Activated CD8-positive, alpha-beta memory T cell treated with anti-CD3 and anti-CD28 coated beads for 4 hours (primary cell): Measurements from ENCODE around the gene KIFAP3.
"Not testable (repeated sequence)": the region's sequence is repeated elsewhere in the genome, so short reads cannot be mapped to it uniquely, and the experiment has no call there.

ENCODE experiments used
- DNase-seq, 2 donors: peaks; one replicate each; pipeline ENCODE4 v3.0.0-alpha.2; 2020; ENCODE audit warnings: low read depth in 2 of 2

KIFAP3 gene

DNA sequence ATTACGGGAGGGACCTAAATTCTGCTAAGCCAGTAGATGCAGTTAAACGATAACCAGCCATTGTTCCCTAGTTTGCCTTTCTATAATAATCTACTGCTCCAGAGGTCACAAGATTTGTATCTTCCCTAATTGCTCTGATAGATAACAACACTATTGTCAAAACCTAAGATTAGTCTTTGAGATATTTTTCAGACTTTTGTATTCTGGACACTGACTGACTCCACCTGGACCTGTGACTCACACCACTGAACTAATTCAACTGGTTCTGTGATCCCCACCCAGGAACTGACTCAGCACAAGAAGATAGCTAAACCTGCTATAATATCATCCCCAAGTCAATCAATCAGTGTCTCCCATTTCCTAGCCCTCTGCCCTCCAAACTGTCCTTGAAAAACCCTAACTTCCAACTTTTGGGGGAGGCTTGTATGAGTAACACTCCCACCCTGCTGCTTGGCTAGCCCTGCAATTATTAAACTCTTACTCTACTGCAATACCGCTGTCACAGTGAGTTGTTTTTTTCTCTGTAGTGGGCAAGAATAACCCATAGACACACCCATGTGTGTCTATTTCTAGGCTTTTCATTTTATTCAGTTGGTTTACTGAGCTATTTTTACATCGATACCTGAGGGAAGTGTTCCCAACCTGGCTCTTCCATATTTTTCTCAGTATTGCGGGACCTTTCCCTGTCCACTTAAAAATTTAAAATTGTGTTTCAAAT is 11.2 kb downstream of the KIFAP3 start:
- DNase-seq, result no peak

- not testable (repeated sequence) for DNase-seq
Observed at GRCh38 chr1:170061676-170062075, 12.8 kb downstream of the KIFAP3 start.

- DNase-seq, result not testable (repeated sequence)
Observed at GRCh38 chr1:170060015-170060520, 14.4 kb downstream of the KIFAP3 start.

DNA sequence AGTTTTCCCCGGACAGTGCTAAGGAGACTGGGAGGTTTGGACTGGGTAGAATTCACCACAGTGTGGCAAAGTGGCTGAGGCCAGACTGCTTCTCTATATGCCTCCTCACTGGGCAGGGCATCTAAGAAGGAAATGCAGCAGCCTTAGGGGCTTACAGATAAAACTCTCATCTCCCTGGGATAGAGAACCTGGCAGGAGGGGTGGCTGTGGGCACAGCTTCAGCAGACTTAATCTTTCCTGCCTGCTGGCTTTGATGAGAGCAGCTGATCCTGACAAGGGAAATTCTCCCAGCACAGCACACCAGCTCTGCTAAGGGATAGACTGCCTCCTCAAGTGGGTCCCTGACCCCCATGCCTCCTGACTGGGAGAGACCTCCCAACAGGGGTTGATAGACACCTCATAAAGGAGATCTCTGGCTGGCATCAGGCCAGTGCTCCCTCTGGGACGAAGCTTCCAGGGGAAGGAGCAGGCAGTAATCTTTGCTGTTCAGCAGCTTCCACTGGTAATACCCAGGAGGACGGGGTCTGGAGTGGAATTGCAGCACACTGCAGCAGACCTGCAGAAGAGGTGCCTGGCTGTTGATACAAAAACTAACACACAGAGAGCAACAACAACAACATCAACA is 25.2 kb downstream of the KIFAP3 start:
- DNase-seq, result no peak

DNA sequence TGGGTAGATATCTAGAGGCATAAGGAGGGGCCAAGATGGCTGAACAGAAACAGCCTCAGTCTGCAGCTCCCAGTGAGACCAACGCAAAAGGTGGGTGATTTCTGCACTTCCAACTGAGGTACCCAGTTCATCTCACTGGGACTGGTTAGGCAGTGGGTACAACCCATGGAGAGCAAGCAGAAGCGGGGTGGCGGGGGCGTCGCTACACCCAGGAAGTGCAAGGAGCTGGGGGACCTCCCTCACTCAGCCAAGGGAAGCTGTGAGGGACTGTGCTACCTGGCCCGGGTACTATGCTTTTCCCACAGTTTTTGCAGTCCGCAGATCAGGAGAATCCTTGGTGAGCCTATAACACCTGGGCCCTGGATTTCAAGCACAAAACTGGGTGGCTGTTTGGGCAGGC is 26.0 kb downstream of the KIFAP3 start:
- no peak for DNase-seq

- DNase-seq, result no peak
Observed at GRCh38 chr1:170044187-170044586, 30.3 kb downstream of the KIFAP3 start.

GRCh38 chr1:170041423-170042192 is 32.9 kb downstream of the KIFAP3 start:
- no peak for DNase-seq

DNA sequence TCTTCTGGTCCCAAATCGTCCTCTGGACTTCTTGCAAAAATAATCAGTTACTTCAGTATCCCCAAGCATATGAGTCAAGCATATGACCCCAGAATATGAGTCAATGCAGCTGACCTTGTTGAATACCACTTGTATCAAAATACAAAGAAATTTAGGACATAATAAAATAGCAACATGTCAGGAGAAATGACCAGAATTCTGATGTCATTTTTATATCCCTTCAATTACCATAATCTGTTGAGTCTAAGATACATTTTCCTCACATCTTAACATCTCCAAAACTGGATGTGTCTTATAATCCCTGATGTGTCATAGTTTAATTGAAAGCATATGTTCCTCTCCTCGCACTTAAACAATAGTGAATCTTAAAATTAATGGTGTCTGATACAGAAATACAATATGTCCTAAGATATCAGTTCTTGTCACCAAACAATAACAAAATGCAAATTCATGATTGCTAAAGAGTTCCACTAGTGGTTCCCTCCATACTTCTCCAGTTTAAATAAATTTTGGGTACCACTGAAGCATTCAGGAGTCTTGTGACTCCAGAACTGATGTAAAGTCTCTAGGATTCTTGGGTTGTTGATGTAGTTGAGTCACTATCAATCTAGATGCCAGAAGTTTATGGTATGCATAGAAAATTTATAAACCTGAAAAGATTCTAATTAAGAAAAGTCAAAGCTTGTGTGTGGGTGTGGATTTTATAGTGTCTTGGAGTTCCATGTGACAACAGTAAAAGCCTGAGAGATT is 41.8 kb downstream of the KIFAP3 start:
- no peak for DNase-seq

DNA sequence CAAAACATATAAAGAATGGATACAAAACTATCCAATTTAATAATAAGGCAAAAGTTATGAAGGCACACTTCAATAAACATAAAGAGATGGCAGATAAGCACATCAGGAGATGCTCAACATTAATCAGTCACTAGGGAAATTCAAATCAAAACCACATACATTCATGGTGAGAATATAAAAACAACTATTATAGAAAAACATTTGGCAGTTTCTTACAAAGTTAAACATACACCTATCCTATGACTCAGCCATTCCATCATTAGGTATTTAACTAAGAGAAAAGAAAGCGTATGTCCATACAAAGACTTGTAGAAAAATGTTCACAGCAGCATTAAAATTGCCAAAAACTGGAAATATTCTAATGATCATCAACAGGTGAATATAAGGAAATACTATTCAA is 44.3 kb downstream of the KIFAP3 start:
- no peak for DNase-seq

- no peak for DNase-seq
Observed at GRCh38 chr1:170027760-170028159, 46.7 kb downstream of the KIFAP3 start.

DNA sequence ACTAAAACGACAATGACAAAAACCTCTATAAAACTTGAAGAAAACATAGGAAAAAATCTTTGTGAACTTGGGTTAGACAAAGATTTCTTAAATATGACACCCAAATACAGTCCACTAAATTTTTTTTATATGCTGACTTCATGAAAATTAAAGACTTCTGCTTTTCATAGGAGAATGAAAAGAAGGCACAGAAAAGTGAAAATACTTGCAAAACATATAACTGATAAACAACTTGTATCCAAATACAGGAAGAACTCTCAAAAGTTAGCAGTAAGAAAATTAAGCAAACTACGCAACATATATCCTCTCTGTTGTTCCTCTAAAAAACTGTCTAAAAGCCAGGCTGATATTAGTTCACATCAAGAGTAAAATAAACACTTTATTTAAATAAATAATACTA is 53.6 kb downstream of the KIFAP3 start:
- DNase-seq, result no peak

DNA sequence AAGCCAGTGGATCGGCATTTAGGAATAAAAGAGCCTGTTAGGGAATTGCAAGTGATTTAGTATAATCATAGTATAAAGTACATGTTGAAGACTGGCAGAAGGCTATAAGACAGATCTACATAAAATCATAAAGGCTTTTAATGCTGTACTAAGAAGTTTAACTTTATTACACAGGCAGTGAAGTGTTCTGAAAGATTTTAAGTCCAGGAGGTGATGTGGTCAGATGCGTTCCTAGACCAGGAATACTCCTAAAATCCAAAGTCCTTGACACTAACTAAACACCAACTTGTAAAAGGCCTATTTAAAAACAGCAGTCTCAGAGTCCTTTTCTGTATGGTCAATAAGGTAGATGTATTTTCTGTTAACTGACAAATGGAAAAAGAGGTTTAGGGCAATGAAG is 57.0 kb downstream of the KIFAP3 start:
- DNase-seq, result no peak

DNA sequence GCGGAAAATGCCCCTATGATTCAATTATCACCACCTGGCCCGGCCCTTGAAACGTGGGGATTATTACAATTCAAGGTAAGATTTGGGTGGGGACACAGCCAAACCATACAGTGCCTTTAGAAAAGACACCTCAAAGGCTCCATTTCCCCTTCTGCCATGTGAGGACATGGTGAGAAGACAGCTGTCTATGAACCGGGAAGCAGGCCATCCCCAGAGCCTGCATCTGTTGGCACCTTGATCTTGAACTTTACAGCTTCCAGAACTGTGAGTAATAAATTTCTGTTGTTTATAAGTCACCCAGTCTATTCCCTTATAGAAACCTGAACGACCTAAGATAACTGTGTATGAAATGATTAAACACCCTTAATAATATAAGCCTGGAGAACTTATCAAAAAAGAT is 61.6 kb downstream of the KIFAP3 start:
- DNase-seq, result no peak

GRCh38 chr1:170010443-170010842 is 64.1 kb downstream of the KIFAP3 start:
- DNase-seq, result no peak

DNA sequence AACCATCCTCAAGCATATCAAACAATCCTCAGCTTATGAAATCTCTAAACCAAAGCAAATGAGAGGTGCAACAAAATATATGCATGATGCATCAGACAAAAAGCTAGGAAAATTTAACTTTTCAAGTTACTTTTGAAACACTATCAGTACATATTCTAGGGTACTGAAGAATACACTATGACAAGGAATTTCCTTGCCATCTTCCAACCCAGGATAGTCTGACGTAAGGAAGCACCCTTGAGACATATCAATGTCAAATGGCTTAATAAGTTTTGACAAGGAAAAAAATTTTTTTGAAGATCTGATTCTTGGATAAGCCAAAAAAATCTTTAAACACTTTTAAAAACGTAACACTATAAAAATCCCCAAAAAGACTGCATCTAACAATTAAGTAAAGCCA is 64.9 kb downstream of the KIFAP3 start:
- no peak for DNase-seq

DNA sequence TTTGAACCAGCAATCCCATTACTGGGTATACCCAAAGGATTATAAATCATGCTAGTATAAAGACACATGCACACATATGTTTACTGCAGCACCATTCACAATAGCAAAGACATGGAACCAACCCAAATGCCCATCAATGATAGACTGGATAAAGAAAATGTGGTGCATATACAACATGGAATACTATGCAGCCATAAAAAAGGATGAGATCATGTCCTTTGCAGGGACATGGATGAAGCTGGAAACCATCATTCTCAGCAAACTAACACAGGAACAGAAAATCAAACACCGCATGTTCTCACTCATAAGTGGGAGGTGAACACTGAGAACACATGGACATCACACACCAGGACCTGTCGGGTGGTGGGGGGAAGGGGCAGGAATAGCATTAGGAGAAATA is 65.8 kb downstream of the KIFAP3 start:
- not testable (repeated sequence) for DNase-seq

DNA sequence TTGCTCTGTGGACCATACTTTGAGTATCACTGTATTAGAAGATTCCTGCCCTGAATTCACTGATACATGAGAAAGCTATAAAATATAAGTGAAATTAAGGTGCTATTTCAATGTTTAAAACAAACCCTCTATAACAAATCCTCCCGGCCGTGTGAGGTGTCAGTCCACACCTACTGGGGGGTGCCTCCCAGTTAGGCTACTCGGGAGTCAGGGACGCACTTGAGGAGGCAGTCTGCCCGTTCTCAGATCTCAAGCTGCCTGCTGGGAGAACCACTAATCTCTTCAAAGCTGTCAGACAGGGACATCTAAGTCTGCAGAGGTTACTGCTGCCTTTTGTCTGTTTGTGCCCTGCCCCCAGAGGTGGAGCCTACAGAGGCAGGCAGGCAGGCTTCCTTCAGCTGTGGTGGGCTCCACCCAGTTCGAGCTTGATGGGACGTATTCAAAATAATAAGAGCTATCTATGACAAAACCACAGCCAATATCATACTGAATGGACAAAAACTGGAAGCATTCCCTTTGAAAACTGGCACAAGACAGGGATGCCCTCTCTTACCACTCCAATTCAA is 71.1 kb downstream of the KIFAP3 start:
- not testable (repeated sequence) for DNase-seq

DNA sequence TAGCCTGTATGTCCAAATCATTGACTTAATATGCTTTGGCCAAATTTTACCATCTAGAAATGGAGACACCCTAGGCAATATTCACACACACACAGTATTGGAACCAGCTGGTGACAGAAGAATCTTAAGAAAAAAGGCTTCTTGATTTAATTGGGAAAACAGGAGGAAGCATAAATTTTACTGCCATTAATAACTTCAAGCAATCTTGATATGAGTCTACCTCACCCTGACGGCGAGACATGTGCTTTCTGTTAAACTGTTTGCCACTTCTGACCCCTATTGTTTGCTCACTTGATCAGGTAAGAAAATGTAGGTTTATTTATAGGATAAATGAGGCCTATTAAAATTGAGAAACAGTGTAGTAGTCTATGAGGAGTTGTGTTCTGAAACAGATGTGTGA is 73.2 kb downstream of the KIFAP3 start:
- no peak for DNase-seq

- no peak for DNase-seq
Observed at GRCh38 chr1:169999761-170000160, 74.7 kb downstream of the KIFAP3 start.

DNA sequence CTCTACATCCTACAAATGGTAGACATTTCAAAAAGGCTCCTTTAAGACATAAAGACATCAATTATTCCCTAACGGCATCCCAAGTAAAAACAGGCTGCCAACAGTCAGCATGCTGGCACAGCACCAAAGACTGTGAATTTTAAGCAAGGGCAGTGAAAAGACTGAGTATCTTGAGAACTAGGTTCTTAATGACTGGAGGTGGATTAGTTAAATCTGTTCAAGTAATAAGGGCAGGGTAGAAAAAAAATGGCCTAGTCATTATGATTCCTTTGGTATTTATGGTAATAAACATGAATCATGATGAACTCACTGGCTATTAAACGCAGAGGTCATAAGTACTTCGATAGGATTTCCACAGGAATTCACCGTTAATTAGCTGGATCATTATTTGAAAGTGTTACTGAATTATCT is 75.2 kb downstream of the KIFAP3 start:
- no peak for DNase-seq

DNA sequence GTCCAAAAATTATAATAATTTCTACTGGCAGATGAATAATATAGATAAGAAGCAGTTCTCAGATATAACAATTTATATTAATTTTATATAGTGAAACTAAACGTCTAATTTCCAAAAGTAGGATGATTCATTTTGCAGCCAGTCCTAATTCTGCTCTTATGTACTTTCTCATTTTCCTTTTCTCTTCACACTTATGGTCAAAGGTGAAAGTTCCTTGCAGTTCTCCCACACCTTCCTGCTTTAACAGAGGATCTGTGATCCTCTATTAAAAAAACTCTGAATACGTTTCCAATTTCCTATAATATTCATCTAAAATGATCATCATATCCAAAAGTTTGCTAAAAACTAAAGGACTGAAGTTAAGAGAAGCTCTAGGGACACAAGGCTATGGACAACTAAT is 78.5 kb downstream of the KIFAP3 start:
- no peak for DNase-seq

DNA sequence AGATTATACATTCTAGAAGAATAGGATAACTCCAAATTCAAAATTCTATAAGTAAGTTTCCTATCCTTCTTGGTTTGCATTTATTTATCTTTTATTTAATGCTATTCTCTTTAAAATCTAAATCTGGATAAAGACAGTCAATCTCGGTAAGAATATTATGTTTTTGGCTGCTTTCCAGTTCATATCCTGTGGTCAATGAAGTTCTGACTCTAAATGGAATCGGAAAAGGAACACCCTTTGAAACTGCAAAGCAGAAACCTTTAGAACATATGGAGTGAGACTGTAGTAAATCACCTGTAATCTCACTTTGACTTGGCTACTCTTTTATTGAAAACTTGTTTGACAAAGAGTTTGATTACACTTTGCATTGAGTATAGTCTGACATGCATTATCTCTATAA is 85.2 kb downstream of the KIFAP3 start:
- DNase-seq, result no peak
